ENCODE data around the gene EVX1. TPM values are rescaled to one million over a fixed set of nuclear protein-coding genes. Genes with fewer than 3 reads are reported as not detected.

EVX1 gene
- total RNA-seq, 1 donor from 2014 or later = 0.41 TPM

- peaks cover 66% of the 10 kb centered on the region for H3K27me3 Mint-ChIP-seq
- no peak overlapping the region for H3K4me3 Mint-ChIP-seq
- peaks cover 3% of the 10 kb centered on the region for H3K36me3 Mint-ChIP-seq
- no peak overlapping the region for H3K27ac Mint-ChIP-seq
- no peak for TF ChIP-seq CTCF (conservative IDR thresholded peaks at IDR 0.05)
- peaks cover 5% of the 10 kb centered on the region for H3K9me3 Mint-ChIP-seq
- peaks cover 6% of the 10 kb centered on the region for H3K4me1 Mint-ChIP-seq (ENCODE audit: unreplicated experiment)
- DNase-seq (ENCODE audit: extremely low spot score, unreplicated experiment) = no peak
These were observed 17.6 kb downstream of the EVX1 start for GRCh38 chr7:27260211-27260610.

- Mint-ChIP-seq H3K9me3 (peaks cover 5% of the 10 kb centered on the region), H3K4me1 (ENCODE audit: unreplicated experiment) (peaks cover 6% of the 10 kb centered on the region), H3K36me3 (peaks cover 3% of the 10 kb centered on the region), H3K27ac (no peak overlapping the region), H3K27me3 (peaks cover 55% of the 10 kb centered on the region), H3K4me3 (no peak overlapping the region)
- TF ChIP-seq CTCF (conservative IDR thresholded peaks at IDR 0.05) = no peak
- DNase-seq (ENCODE audit: extremely low spot score, unreplicated experiment) = no peak
These were observed 19.5 kb downstream of the EVX1 start for GRCh38 chr7:27262121-27262520.

- Mint-ChIP-seq H3K27ac (no peak overlapping the region), H3K4me3 (no peak overlapping the region), H3K36me3 (no peaks in the 10 kb centered on the region), H3K4me1 (ENCODE audit: unreplicated experiment) (peaks cover 6% of the 10 kb centered on the region), H3K27me3 (peaks cover 41% of the 10 kb centered on the region), H3K9me3 (no peaks in the 10 kb centered on the region)
- no peak for TF ChIP-seq CTCF (conservative IDR thresholded peaks at IDR 0.05)
- no peak for DNase-seq (ENCODE audit: extremely low spot score, unreplicated experiment)
These were observed 21.2 kb downstream of the EVX1 start for GRCh38 chr7:27263781-27264180.

- H3K36me3 Mint-ChIP-seq = no peaks in the 10 kb centered on the region
- TF ChIP-seq CTCF (conservative IDR thresholded peaks at IDR 0.05) = no peak
- H3K27ac Mint-ChIP-seq = no peak overlapping the region
- no peak for DNase-seq (ENCODE audit: extremely low spot score, unreplicated experiment)
- H3K9me3 Mint-ChIP-seq = peaks cover 9% of the 10 kb centered on the region
- H3K4me3 Mint-ChIP-seq = no peak overlapping the region
- H3K27me3 Mint-ChIP-seq = peaks cover 9% of the 10 kb centered on the region
- H3K4me1 Mint-ChIP-seq (ENCODE audit: unreplicated experiment) = no peaks in the 10 kb centered on the region
These were observed 26.9 kb downstream of the EVX1 start for GRCh38 chr7:27269455-27269854.

- Mint-ChIP-seq H3K4me3 (no peak overlapping the region), H3K36me3 (no peaks in the 10 kb centered on the region), H3K27ac (no peak overlapping the region), H3K27me3 (peaks cover 4% of the 10 kb centered on the region), H3K9me3 (peaks cover 9% of the 10 kb centered on the region), H3K4me1 (ENCODE audit: unreplicated experiment) (no peaks in the 10 kb centered on the region)
- no peak for TF ChIP-seq CTCF (conservative IDR thresholded peaks at IDR 0.05)
- no peak for DNase-seq (ENCODE audit: extremely low spot score, unreplicated experiment)
These were observed 28.8 kb downstream of the EVX1 start for GRCh38 chr7:27271384-27271783.

GRCh38 chr7:27277628-27278027 is 35.0 kb downstream of the EVX1 start:
- Mint-ChIP-seq H3K36me3 (no peaks in the 10 kb centered on the region), H3K4me1 (ENCODE audit: unreplicated experiment) (peaks cover 4% of the 10 kb centered on the region), H3K9me3 (no peaks in the 10 kb centered on the region), H3K27ac (no peak overlapping the region), H3K4me3 (no peak overlapping the region), H3K27me3 (peaks cover 12% of the 10 kb centered on the region)
- no peak for DNase-seq (ENCODE audit: extremely low spot score, unreplicated experiment)
- no peak for TF ChIP-seq CTCF (conservative IDR thresholded peaks at IDR 0.05)
